Measurements from ENCODE around the gene SCAMP3.

SCAMP3 gene

DNA sequence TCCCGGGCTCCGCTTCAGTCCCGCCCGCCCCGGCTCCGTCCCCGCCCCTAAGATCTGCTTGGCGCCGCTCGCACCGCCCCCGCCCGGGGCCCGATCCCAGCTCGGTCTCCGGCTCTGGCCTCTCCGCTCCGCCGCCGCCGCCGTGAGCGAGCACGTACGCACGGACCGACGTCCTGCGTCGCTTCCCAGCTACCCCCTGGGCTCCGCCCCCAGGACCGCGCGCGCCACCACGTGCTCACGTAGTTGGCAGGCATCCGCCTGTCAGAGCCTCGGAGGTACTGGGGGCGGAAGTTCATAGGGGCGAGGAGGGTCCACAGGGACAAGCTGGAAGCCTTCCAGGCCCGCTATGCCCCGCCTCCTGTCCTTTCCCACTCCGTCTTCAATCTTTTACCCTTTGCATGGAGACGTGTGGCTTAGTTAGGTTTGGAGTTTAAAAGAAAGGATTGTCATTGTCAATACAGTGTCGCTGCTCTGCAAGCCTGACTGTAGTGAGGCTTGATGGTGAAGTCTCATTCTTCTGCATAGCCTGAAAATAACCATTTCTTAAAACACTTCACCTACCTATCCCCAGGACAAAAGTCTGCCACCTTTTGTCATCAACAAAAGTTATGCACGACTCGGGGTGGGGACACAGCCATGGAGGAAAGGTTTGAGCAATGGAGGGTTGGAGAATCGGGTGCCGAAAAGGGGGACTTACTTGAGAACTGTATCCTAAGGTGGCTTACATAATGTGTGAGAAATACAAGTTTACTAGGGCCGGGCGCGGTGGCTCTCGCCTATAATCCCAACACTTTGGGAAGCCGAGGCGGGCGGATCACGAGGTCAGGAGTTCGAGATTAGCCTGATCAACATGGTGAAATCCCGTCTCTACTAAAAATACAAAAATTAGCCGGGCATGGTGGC, 11.4 kb upstream of the SCAMP3 start, which contains the start of gene CLK2:
Gene CLK2, minus strand, starts transcription at position 162 of the 903 bp plus-strand sequence. CDS start 2,527 bp downstream, outside the sequence.
- Mint-ChIP-seq H3K27me3 (no peaks in the 10 kb centered on the region), H3K9me3 (no peaks in the 10 kb centered on the region), H3K4me1 (peaks cover 44% of the 10 kb centered on the region), H3K36me3 (ENCODE audit: low read depth) (peaks cover 36% of the 10 kb centered on the region), H3K4me3 (peak within 1 kb of the TSS; percentile 97), H3K27ac (peak within 1 kb of the TSS; percentile 92)
- ATAC-seq (peak; percentile 91), DNase-seq (peak; percentile 99)

DNA sequence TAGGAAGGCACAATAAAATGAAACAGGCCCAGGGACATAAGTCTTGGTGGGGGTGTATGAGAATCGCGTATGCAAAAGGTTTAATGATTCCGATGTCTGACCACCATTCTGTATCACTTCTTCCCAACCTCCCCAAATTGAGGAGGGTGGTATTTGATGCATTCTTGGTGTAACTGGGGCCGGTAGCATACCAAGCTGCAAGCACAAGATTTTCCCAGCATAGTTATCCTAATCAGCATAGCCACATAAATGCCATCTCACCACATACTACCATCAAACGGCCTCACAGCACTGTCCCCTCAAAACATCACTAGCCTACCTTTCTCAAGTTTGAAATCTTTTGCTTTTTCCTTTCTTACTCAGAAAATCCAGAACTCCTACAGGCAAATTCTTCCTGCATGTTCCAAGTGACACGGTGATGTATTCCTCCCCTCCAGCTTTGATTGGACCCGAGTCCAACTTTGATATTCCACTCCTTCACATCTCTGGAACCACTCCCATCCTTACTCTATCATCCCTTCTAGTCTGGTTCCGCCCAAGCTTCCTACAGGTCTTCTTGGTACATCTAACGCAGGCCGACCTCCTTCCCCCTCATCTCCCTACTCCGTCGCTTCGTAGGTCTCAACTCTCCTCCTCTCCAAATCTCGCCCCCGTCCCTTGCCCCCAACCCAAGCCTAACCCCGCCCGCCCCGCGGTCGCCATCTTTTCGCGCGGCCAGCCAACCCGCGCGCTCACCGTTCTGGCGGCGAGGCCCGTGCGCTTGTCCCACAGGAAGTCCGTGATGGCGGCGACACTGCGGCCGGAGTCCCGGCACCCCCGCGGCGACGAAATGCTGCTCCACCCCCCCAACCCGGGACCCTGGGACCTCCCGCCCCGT, 10.5 kb upstream of the SCAMP3 start:
- Mint-ChIP-seq H3K27me3 (no peaks in the 10 kb centered on the region), H3K27ac (peak overlapping the region; percentile 92), H3K4me3 (peak overlapping the region; percentile 97), H3K9me3 (no peaks in the 10 kb centered on the region), H3K36me3 (ENCODE audit: low read depth) (peaks cover 43% of the 10 kb centered on the region), H3K4me1 (peaks cover 43% of the 10 kb centered on the region)
- no peak for DNase-seq
- peak; percentile 27 for ATAC-seq

DNA sequence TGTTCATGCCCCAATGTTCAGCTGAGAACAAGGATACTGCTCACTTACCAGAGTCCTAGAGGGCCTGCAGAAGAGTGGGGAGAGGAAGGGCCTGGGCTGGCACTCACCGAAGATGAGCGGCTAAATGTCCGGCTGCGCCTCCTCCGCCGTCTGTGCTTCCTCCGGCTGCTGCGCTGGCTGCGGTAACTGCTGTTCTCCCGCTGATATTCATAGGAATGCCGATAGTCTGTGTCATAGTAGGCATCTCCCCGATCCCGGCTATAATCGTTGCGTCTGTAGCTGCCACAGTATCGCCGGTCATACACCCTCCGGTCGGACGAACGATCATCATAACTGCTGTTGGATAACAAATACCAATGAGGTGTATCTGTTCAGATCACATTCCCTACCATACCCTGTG, 7.2 kb upstream of the SCAMP3 start:
- DNase-seq: no peak
- peaks cover 27% of the 10 kb centered on the region for H3K4me1 Mint-ChIP-seq
- H3K4me3 Mint-ChIP-seq: no peak overlapping the region
- no peak overlapping the region for H3K27ac Mint-ChIP-seq
- no peaks in the 10 kb centered on the region for H3K9me3 Mint-ChIP-seq
- H3K27me3 Mint-ChIP-seq: no peaks in the 10 kb centered on the region
- H3K36me3 Mint-ChIP-seq (ENCODE audit: low read depth): peaks cover 63% of the 10 kb centered on the region
- no peak for ATAC-seq

DNA sequence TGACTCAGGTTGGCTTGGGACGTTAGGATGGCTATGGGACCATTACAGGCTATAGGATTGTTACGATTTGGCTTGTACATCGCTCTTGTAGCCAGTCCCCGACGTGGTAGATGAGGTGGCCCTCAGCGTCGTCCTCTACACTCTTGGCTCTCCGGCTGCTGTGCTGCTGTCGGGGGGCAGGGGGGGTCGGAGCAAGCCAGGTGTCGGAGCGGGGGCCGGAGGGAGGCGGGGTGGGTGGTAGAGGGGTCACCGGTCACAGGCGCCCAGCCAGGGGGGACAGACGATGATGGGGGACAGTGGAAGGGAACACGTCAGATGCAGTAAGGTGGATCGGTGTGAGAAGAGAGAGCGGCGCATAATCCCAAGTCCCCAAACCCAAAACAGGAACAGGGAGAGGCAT, 6.5 kb upstream of the SCAMP3 start:
- no peaks in the 10 kb centered on the region for H3K9me3 Mint-ChIP-seq
- no peak overlapping the region for H3K27ac Mint-ChIP-seq
- no peak overlapping the region for H3K4me3 Mint-ChIP-seq
- H3K36me3 Mint-ChIP-seq (ENCODE audit: low read depth): peaks cover 69% of the 10 kb centered on the region
- ATAC-seq (no peak), DNase-seq (no peak)
- peaks cover 24% of the 10 kb centered on the region for H3K4me1 Mint-ChIP-seq
- H3K27me3 Mint-ChIP-seq: no peaks in the 10 kb centered on the region

DNA sequence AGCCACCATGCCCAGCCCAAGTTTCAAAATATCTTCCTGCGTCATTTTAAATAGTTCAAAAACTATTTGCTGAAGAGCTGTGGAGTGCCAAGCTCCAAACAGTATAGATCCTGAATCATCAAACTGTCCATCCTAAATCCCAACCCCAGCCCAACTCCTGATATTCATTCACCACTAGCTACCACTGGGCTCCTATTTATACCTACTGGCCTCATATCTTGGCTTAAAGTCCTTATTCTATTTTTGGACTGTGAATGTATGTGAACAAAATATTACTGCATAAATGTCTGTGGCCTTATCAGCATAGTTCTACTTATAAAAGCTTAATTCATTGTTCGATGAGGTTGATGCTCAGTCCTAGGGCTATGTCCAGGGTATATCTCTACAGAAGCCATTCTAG, 5.2 kb upstream of the SCAMP3 start:
- ATAC-seq: no peak

DNA sequence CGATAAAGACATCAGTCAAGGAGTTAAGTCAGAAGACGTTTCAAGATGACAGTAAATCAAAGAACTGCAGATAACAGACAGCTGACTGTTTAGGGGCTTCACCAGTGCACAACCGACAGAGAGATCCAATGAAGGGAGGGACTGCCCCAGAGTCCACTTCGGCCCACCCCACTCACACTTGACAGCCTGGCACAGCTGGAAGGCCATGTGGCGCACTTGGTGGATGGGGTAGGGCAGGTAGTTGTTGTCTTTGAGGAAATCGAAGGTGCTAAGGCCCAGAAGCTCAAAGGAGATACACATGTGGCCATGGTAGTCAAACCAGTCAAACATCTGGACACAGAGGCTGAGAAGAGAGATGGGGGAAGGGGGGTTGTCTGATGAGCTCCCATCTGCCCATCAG, 4.4 kb upstream of the SCAMP3 start:
- peaks cover 72% of the 10 kb centered on the region for H3K36me3 Mint-ChIP-seq (ENCODE audit: low read depth)
- no peak overlapping the region for H3K4me3 Mint-ChIP-seq
- DNase-seq: no peak
- H3K27ac Mint-ChIP-seq: no peak overlapping the region
- no peaks in the 10 kb centered on the region for H3K27me3 Mint-ChIP-seq
- ATAC-seq: no peak
- H3K4me1 Mint-ChIP-seq: peaks cover 25% of the 10 kb centered on the region
- no peaks in the 10 kb centered on the region for H3K9me3 Mint-ChIP-seq

More for the DNA sequence above, 5.2 kb upstream of the SCAMP3 start:
- no peak overlapping the region for H3K4me3 Mint-ChIP-seq
- H3K36me3 Mint-ChIP-seq (ENCODE audit: low read depth): peaks cover 74% of the 10 kb centered on the region
- H3K27ac Mint-ChIP-seq: no peak overlapping the region
- no peak for DNase-seq
- H3K27me3 Mint-ChIP-seq: no peaks in the 10 kb centered on the region
- no peaks in the 10 kb centered on the region for H3K9me3 Mint-ChIP-seq
- peaks cover 24% of the 10 kb centered on the region for H3K4me1 Mint-ChIP-seq

DNA sequence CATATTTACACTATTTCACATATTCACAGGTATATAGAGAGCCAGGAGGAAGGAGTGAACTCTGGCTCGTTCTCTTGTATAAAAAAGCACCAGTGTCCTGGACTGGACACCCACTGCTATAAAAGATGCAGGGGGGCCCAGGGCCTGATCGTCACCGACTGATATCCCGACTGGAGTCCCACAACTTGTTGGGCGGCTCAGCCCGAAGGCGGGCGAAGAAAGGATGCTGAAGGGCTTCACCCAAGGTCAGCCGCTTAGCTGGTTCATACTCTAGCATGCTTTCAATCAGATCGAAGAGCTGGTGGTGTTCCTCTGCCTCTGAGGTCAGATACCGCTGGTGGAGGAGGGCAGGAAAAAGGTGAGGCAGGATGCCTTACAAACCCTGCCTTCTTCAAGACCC, 907 bp upstream of the SCAMP3 start:
- no peak for DNase-seq
- Mint-ChIP-seq H3K27me3 (no peaks in the 10 kb centered on the region), H3K4me3 (peak overlapping the region; percentile 97), H3K36me3 (ENCODE audit: low read depth) (peaks cover 62% of the 10 kb centered on the region), H3K4me1 (peaks cover 32% of the 10 kb centered on the region), H3K9me3 (no peaks in the 10 kb centered on the region), H3K27ac (peak overlapping the region; percentile 96)
- no peak for ATAC-seq

DNA sequence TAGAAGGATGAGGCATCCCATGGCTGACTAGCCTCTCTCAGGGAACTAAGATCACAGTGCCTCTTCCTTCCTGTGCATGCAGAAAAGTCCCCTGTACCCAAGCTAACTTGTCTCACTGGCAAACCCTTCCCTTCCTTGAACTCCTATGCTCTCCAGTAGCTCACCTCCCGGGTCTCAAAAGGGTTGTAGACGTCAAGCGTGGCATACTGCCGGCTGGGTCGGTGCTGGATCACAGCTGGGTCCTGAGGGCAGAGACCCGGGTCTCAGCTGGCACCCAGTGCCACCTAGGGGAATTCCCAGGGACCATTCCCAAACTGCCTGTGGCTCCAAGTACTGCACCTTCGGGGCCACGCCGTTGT, 688 bp downstream of the SCAMP3 start:
- DNase-seq: no peak
- peak overlapping the region; percentile 96 for H3K27ac Mint-ChIP-seq
- H3K4me3 Mint-ChIP-seq: peak overlapping the region; percentile 97
- ATAC-seq: peak; percentile 22
- peaks cover 55% of the 10 kb centered on the region for H3K36me3 Mint-ChIP-seq (ENCODE audit: low read depth)
- peaks cover 30% of the 10 kb centered on the region for H3K4me1 Mint-ChIP-seq
- no peaks in the 10 kb centered on the region for H3K9me3 Mint-ChIP-seq
- H3K27me3 Mint-ChIP-seq: no peaks in the 10 kb centered on the region

DNA sequence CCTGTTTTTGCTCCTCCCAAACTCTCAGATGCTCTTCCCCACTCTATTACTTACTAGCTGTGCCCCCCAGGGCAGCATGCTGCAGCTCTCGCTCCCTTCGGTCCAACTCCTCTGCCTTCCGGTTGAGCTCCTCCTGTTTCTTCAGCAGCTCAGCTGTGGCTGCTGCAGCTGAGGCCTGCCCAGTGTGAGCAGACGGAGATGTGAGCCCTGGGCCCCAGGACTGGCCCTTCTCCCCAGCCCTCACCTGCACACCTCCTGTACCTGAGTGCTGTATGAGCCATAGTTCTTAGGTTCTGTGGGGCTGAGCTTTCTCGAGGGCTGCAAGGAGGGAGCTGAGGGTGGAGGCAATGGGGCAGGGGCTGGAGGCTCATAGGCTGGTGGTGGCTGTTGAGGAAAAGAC, 1.9 kb downstream of the SCAMP3 start:
- DNase-seq (no peak), ATAC-seq (no peak)
- Mint-ChIP-seq H3K4me3 (peak overlapping the region; percentile 97), H3K4me1 (peaks cover 32% of the 10 kb centered on the region), H3K27me3 (no peaks in the 10 kb centered on the region), H3K9me3 (no peaks in the 10 kb centered on the region), H3K36me3 (ENCODE audit: low read depth) (peaks cover 46% of the 10 kb centered on the region), H3K27ac (peak overlapping the region; percentile 6)

DNA sequence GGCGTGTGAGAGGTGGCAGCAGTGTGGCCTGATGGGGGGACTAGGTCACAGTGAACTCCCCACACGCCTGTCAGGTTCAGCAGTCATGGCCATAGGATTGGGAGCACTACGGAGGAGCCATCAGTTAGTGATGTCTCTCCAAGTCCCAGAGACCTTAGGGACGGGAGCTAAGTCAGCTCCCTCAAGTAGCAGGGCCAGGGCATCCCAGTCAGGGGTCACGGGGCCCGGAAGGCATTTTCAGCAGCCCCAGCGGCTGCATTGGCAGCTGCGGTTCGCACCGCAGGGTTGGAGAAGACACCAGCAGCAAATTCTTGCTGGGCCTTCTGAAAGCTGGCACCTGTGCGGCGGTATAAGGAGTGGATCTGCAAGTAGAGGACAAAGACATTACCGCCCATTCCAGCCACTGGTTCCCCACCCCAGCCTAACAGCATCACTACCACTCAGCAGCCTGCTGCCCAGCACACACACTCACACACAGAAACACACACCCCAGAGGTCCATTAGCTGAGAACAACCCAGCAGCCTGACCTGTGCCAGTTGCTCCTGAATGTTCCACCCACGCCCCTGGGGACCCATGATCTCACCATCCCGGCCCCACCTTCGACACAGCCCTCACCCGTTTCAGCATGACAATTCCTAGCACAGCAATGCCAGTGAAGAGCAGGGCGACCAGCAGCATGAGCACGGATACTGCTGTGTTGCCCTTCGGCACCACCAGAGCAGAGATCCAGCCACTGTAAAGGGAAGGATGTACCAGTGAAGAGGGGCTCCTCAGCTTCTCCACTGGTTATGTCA, 5.9 kb downstream of the SCAMP3 start:
- ATAC-seq: no peak
- Mint-ChIP-seq H3K4me3 (peak overlapping the region; percentile 86), H3K36me3 (ENCODE audit: low read depth) (peaks cover 24% of the 10 kb centered on the region), H3K27me3 (no peaks in the 10 kb centered on the region), H3K9me3 (no peaks in the 10 kb centered on the region), H3K27ac (peak overlapping the region; percentile 18), H3K4me1 (peaks cover 29% of the 10 kb centered on the region)
- no peak for DNase-seq

DNA sequence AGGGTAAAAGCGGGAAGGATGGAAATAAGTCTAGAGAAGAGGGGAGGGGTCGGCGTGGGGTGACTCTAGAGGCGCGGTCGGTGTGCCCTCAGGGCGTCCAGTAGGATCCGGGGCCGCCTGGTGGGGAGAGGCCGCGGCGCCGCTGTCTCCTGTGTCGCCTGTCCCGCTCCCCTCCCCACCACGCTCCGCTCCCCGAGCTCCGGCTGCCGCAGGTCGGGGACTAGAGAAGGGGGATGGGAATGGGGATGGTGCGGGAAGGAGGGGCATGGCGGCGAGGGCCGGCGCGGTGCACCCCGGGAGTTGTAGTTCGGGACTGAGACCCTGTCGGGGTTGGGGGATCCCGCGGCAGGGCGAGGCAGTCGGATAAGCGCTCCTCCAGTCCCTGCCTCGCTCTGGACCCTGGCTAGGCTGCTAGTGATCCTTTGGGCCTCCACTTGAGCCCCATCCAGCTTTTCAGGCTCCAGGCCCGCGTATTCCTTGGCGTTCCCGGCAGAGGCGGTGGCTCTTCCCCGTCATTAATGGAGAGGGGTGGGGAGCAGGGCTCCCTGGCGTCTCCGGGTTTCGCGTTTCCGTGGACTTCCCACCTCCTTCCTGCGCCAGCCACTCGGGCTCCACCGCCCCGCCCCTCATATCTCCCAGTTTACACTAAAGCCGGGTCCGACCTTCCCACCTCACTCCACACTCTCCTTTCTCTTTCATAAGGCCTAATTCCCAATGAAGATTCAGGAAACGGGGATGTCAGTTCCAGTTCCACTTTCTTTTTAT, 6.7 kb downstream of the SCAMP3 start, which contains the start of gene ENTREP3:
Gene ENTREP3, minus strand, starts transcription at position 241 of the 765 bp plus-strand sequence. CDS start 606 bp downstream, outside the sequence.
- Mint-ChIP-seq H3K27ac (peak within 1 kb of the TSS; percentile 73), H3K36me3 (ENCODE audit: low read depth) (peaks cover 18% of the 10 kb centered on the region), H3K9me3 (no peaks in the 10 kb centered on the region), H3K4me3 (peak within 1 kb of the TSS; percentile 86), H3K4me1 (peaks cover 26% of the 10 kb centered on the region), H3K27me3 (no peaks in the 10 kb centered on the region)
- DNase-seq (peak; percentile 86), ATAC-seq (peak; percentile 76)

DNA sequence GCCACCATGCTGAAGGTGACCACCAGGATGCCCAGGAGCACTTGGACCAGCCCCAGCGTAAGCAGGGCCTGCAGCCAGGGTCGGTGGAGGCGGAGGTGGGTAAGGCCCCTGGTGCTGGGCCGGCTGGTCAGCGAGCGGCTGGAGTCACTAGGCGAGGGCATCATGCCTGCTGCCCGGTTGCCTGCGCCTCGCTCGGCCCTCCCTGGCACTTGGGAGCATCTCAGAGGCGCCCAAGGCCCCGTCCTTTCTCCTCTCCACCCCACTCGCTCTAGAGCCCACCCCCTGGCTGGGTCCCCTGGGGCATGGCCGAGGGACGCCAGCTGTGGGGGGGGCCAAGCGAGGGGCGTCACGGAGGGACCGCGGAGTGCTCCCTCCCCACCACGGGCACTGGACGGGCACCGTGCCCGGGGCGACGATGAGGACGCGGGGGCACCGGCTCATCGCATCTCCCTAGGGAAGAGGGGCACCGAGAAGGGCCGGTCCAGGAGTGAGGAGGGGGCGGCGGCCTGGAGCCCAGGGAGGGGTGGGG, 7.4 kb downstream of the SCAMP3 start:
- ATAC-seq (no peak), DNase-seq (no peak)
- peak overlapping the region; percentile 86 for H3K4me3 Mint-ChIP-seq
- no peaks in the 10 kb centered on the region for H3K27me3 Mint-ChIP-seq
- H3K36me3 Mint-ChIP-seq (ENCODE audit: low read depth): peaks cover 15% of the 10 kb centered on the region
- peak overlapping the region; percentile 73 for H3K27ac Mint-ChIP-seq
- H3K4me1 Mint-ChIP-seq: peaks cover 25% of the 10 kb centered on the region
- no peaks in the 10 kb centered on the region for H3K9me3 Mint-ChIP-seq

DNA sequence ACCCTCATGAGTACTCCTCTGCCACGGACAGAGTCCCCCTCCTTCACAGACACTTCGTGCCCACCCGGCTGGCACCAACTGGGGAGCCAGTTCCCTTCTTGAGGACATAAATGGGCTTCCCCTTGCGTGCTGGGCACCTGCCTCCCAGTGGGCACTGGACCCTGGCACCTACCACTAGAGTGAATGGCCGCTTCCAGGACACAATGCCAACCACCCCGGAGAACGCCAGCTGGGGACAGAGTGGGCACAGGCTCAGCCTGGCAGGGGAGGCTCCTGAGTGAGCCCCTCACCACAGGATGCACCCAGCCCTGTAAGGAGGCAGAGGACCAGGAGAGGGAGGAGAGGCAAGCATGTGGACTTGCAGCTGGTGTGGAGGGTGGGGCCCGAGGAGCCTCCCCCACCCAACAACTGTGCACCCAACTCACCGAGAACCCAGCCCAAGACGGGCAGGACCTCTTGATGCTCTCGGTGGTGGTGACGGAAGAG, 7.9 kb downstream of the SCAMP3 start:
- Mint-ChIP-seq H3K4me1 (peaks cover 25% of the 10 kb centered on the region), H3K36me3 (ENCODE audit: low read depth) (peaks cover 15% of the 10 kb centered on the region), H3K27ac (peak overlapping the region; percentile 73), H3K27me3 (no peaks in the 10 kb centered on the region), H3K4me3 (peak overlapping the region; percentile 86), H3K9me3 (no peaks in the 10 kb centered on the region)
- DNase-seq: no peak
- no peak for ATAC-seq
